PC-9 (cell line): ENCODE results near the gene EIF2D.

ENCODE experiments used
- CTCF ChIP-seq: fragments of 200-600 bp; sonication (generic); conservative IDR thresholded peaks from 2 replicates; pipeline ENCODE4 v1.6.1; 2017; ENCODE audit warnings: mixed run types, antibody characterized with exemption, mild to moderate bottlenecking, moderate library complexity
- EZH2 ChIP-seq: fragments of 200-600 bp; sonication (generic); IDR thresholded peaks from 2 replicates; pipeline ENCODE4 v1.8.0; 2017; ENCODE audit warnings: antibody characterized with exemption, low read depth

- no peak for TF ChIP-seq CTCF
- no peak for TF ChIP-seq EZH2
Observed at GRCh38 chr1:206573762-206574161, 38.5 kb downstream of the EIF2D start.
